ENCODE data around the gene TRAF4.
A peak's percentile ranks its signal among the peaks of the same experiment; 100 is the strongest.
"Not testable (repeated sequence)": the region's sequence is repeated elsewhere in the genome, so short reads cannot be mapped to it uniquely, and the experiment has no call there.

Gene TRAF4

GRCh38 chr17:28717578-28718332 is 26.1 kb upstream of the TRAF4 start, which contains the start of gene RAB34:
RAB34 (minus strand) TSS chr17:28717868; CDS start chr17:28717266, 602 bp downstream.
- H3K36me3 ChIP-seq: peaks cover 29% of the 10 kb centered on the region
- H3K9me3 ChIP-seq (ENCODE audit: severe bottlenecking): no peaks in the 10 kb centered on the region
- DNase-seq: no peak
- no peak within 1 kb of the TSS; the same call in 1 of the 2 replicates for H3K27ac ChIP-seq
- TF ChIP-seq CTCF (IDR thresholded peaks at IDR 0.05; ENCODE audit: low read depth, low read length): no peak
- H3K4me3 ChIP-seq (ENCODE audit: low read depth, low read length): no peak within 1 kb of the TSS
- no peaks in the 10 kb centered on the region for H3K27me3 ChIP-seq (ENCODE audit: insufficient read depth, low read depth, severe bottlenecking)

GRCh38 chr17:28718333-28719020 is 25.3 kb upstream of the TRAF4 start:
- DNase-seq: no peak
- Histone ChIP-seq H3K27me3 (ENCODE audit: insufficient read depth, low read depth, severe bottlenecking) (no peaks in the 10 kb centered on the region), H3K27ac (peak overlapping the region; percentile 96), H3K36me3 (peaks cover 36% of the 10 kb centered on the region), H3K9me3 (ENCODE audit: severe bottlenecking) (no peaks in the 10 kb centered on the region), H3K4me3 (ENCODE audit: low read depth, low read length) (no peak overlapping the region)
- TF ChIP-seq CTCF (IDR thresholded peaks at IDR 0.05; ENCODE audit: low read depth, low read length): no peak

DNA sequence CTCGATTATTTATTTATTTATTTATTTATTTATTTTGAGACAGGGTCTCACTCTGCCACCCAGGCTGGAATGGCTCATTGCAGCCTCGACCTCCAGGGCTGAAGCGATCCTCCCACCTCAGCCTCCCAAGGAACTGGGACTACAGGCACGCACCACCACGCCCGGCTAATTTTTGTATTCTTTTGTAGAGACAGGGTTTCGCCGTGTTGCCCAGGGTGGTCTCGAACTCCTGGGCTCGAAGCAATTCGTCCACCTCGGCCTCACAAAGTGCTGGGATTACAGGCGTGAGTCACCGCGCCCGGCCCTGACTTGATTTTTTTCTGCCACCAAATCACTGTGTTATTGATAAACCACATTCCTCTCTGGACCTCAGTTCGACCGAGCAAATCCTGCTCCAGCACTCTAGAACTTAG is 24.8 kb upstream of the TRAF4 start:
- no peak for DNase-seq
- H3K36me3 ChIP-seq: peaks cover 42% of the 10 kb centered on the region
- H3K9me3 ChIP-seq (ENCODE audit: severe bottlenecking): no peaks in the 10 kb centered on the region
- H3K4me3 ChIP-seq (ENCODE audit: low read depth, low read length): peak overlapping the region; percentile 96
- no peak for TF ChIP-seq CTCF (IDR thresholded peaks at IDR 0.05; ENCODE audit: low read depth, low read length)
- no peaks in the 10 kb centered on the region for H3K27me3 ChIP-seq (ENCODE audit: insufficient read depth, low read depth, severe bottlenecking)
- peak overlapping the region; percentile 96 for H3K27ac ChIP-seq

GRCh38 chr17:28720247-28720996 is 23.4 kb upstream of the TRAF4 start:
- Histone ChIP-seq H3K4me3 (ENCODE audit: low read depth, low read length) (peak overlapping the region; percentile 96), H3K9me3 (ENCODE audit: severe bottlenecking) (no peaks in the 10 kb centered on the region), H3K27me3 (ENCODE audit: insufficient read depth, low read depth, severe bottlenecking) (no peaks in the 10 kb centered on the region), H3K27ac (peak overlapping the region; percentile 96), H3K36me3 (peaks cover 56% of the 10 kb centered on the region)
- no peak for DNase-seq
- no peak for TF ChIP-seq CTCF (IDR thresholded peaks at IDR 0.05; ENCODE audit: low read depth, low read length)

DNA sequence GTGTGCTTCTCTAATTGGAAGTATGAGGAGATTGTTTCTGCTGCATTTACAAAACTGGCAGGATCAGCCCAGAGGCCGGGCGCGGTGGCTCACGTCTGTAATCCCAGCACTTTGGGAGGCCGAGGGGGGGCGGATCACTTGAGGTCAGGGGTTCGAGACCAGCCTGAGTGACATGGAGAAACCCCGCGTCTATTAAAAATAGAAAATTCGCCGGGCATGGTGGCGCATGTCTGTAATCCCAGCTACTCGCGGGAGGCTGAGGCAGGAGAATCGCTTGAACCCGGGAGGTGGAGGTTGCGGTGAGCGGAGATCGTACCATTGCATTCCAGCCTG is 22.8 kb upstream of the TRAF4 start:
- Histone ChIP-seq H3K4me3 (ENCODE audit: low read depth, low read length) (peak overlapping the region; percentile 96), H3K36me3 (peaks cover 61% of the 10 kb centered on the region), H3K27ac (peak overlapping the region; percentile 96)
- H3K27me3 ChIP-seq (ENCODE audit: insufficient read depth, low read depth, severe bottlenecking); DNase-seq; H3K9me3 ChIP-seq (ENCODE audit: severe bottlenecking): not testable (repeated sequence)

Data from WERI-Rb-1 (cell line).